ENCODE data around the gene NLGN3. TPM values are rescaled to one million over a fixed set of nuclear protein-coding genes. Genes with fewer than 3 reads are reported as not detected.

NLGN3 gene
- total and polyA plus RNA-seq, 2 experiments from 2014 or later = 1.6 to 2.7 TPM

DNA sequence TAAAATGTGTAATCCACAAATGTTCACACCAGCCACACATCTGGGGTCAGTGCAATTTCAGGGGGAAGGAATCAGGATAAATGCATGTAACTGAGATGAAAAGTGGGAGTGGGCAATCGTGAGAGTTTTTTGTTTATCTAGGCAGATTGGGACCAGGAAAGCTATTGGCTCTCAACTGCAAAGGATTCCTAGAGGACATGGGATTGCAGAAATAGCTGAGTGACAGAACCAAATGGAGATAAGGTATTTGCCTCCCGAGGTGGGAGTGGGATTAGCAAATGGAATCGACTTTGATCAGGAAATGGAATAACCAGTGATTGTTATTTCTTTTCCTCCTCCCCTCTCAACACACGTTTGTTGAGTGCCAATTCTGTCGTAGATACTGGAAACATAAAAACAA is 39.5 kb downstream of the NLGN3 start:
- no peak overlapping the region for H2AFZ ChIP-seq
- DNase-seq (ENCODE audit: low spot score) = no peak
- no peak overlapping the region for H3K4me3 ChIP-seq
- 47% methylated on average over 5 of the region's 5 CpGs for WGBS (ENCODE audit: low lambda C conversion rate, missing lambda C conversion rate)
- H3K4me1 ChIP-seq (ENCODE audit: insufficient read depth) = peaks cover 17% of the 10 kb centered on the region
- no peaks in the 10 kb centered on the region for H3K36me3 ChIP-seq (replicated peaks; ENCODE audit: insufficient read depth, low read depth)
- H3K27ac ChIP-seq = peak overlapping the region; percentile 94
- TF ChIP-seq, protein P1, sequence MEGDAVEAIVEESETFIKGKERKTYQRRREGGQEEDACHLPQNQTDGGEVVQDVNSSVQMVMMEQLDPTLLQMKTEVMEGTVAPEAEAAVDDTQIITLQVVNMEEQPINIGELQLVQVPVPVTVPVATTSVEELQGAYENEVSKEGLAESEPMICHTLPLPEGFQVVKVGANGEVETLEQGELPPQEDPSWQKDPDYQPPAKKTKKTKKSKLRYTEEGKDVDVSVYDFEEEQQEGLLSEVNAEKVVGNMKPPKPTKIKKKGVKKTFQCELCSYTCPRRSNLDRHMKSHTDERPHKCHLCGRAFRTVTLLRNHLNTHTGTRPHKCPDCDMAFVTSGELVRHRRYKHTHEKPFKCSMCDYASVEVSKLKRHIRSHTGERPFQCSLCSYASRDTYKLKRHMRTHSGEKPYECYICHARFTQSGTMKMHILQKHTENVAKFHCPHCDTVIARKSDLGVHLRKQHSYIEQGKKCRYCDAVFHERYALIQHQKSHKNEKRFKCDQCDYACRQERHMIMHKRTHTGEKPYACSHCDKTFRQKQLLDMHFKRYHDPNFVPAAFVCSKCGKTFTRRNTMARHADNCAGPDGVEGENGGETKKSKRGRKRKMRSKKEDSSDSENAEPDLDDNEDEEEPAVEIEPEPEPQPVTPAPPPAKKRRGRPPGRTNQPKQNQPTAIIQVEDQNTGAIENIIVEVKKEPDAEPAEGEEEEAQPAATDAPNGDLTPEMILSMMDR (IDR thresholded peaks at IDR 0.05; ENCODE audit: poor library complexity) = no peak
- no peak for TF ChIP-seq EZH2phosphoT487 (IDR thresholded peaks at IDR 0.05; ENCODE audit: low read depth, severe bottlenecking, unreplicated experiment)
- no peak for TF ChIP-seq EZH2 (IDR thresholded peaks at IDR 0.05; ENCODE audit: borderline replicate concordance)
- H3K79me2 ChIP-seq = no peaks in the 10 kb centered on the region
- H3K9me3 ChIP-seq (ENCODE audit: low read depth) = no peaks in the 10 kb centered on the region
- no peak overlapping the region for H3K4me2 ChIP-seq
- no peaks in the 10 kb centered on the region for H3K27me3 ChIP-seq
- no peaks in the 10 kb centered on the region for H3K9me2 ChIP-seq (replicated peaks; ENCODE audit: insufficient read depth)
- H4K20me1 ChIP-seq (ENCODE audit: insufficient read depth, poor library complexity, severe bottlenecking) = no peaks in the 10 kb centered on the region

GRCh38 chrX:71184803-71185495 is 40.3 kb downstream of the NLGN3 start:
- Histone ChIP-seq H3K9me3 (ENCODE audit: low read depth) (no peaks in the 10 kb centered on the region), H3K79me2 (no peaks in the 10 kb centered on the region), H3K4me1 (ENCODE audit: insufficient read depth) (peaks cover 17% of the 10 kb centered on the region), H3K4me3 (no peak overlapping the region), H3K27ac (no peak overlapping the region), H2AFZ (no peak overlapping the region), H3K4me2 (no peak overlapping the region), H3K9me2 (replicated peaks; ENCODE audit: insufficient read depth) (no peaks in the 10 kb centered on the region), H3K36me3 (replicated peaks; ENCODE audit: insufficient read depth, low read depth) (no peaks in the 10 kb centered on the region), H3K27me3 (no peaks in the 10 kb centered on the region), H4K20me1 (ENCODE audit: insufficient read depth, poor library complexity, severe bottlenecking) (no peaks in the 10 kb centered on the region)
- TF ChIP-seq EZH2 (IDR thresholded peaks at IDR 0.05; ENCODE audit: borderline replicate concordance) = no peak
- no peak for TF ChIP-seq EZH2phosphoT487 (IDR thresholded peaks at IDR 0.05; ENCODE audit: low read depth, severe bottlenecking, unreplicated experiment)
- TF ChIP-seq, protein P1 (IDR thresholded peaks at IDR 0.05; ENCODE audit: poor library complexity) = no peak
- DNase-seq (ENCODE audit: low spot score) = no peak
- 75% methylated on average over 4 of the region's 4 CpGs for WGBS (ENCODE audit: low lambda C conversion rate, missing lambda C conversion rate)

- Histone ChIP-seq H3K4me3 (no peak overlapping the region), H3K4me1 (ENCODE audit: insufficient read depth) (no peaks in the 10 kb centered on the region), H2AFZ (no peak overlapping the region), H3K9me3 (ENCODE audit: low read depth) (no peaks in the 10 kb centered on the region), H3K27ac (no peak overlapping the region), H4K20me1 (ENCODE audit: insufficient read depth, poor library complexity, severe bottlenecking) (no peaks in the 10 kb centered on the region), H3K27me3 (no peaks in the 10 kb centered on the region), H3K36me3 (replicated peaks; ENCODE audit: insufficient read depth, low read depth) (no peaks in the 10 kb centered on the region), H3K9me2 (replicated peaks; ENCODE audit: insufficient read depth) (no peaks in the 10 kb centered on the region), H3K79me2 (no peaks in the 10 kb centered on the region), H3K4me2 (no peak overlapping the region)
- DNase-seq (ENCODE audit: low spot score) = no peak
- TF ChIP-seq, protein P1 (IDR thresholded peaks at IDR 0.05; ENCODE audit: poor library complexity) = no peak
- TF ChIP-seq EZH2phosphoT487 (IDR thresholded peaks at IDR 0.05; ENCODE audit: low read depth, severe bottlenecking, unreplicated experiment) = no peak
- no peak for TF ChIP-seq EZH2 (IDR thresholded peaks at IDR 0.05; ENCODE audit: borderline replicate concordance)
Measured at GRCh38 chrX:71191248-71191647, 46.6 kb downstream of the NLGN3 start.

Data from hepatocyte (in vitro differentiated cells).